Non-pigmented ciliary epithelial cell (primary cell): ENCODE measurements around the gene ARID5B.
"Not testable (repeated sequence)": the region's sequence is repeated elsewhere in the genome, so short reads cannot be mapped to it uniquely, and the experiment has no call there.

Experiments used
- DNase-seq: peaks from one replicate; pipeline ENCODE4 v3.0.0-alpha.2; 2010; ENCODE audit warnings: low read depth

Gene ARID5B

GRCh38 chr10:61965703-61966395 lies 64.3 kb downstream of the ARID5B start:
- DNase-seq = no peak

- no peak for DNase-seq
Observed at GRCh38 chr10:61967298-61967697, 65.8 kb downstream of the ARID5B start.

GRCh38 chr10:61970182-61971002 lies 68.9 kb downstream of the ARID5B start:
- no peak for DNase-seq

- DNase-seq = no peak
Observed at GRCh38 chr10:61971003-61971325, 69.5 kb downstream of the ARID5B start.

- DNase-seq = no peak
Observed at GRCh38 chr10:61973169-61973568, 71.7 kb downstream of the ARID5B start.

- no peak for DNase-seq
Observed at GRCh38 chr10:61973906-61974305, 72.4 kb downstream of the ARID5B start.

GRCh38 chr10:61974601-61975390 lies 73.3 kb downstream of the ARID5B start:
- no peak for DNase-seq

GRCh38 chr10:61975391-61975932 lies 74.0 kb downstream of the ARID5B start:
- peak; percentile 40 for DNase-seq

GRCh38 chr10:61976951-61977721 lies 75.6 kb downstream of the ARID5B start:
- DNase-seq = not testable (repeated sequence)

- no peak for DNase-seq
Observed at GRCh38 chr10:61978965-61979364, 77.5 kb downstream of the ARID5B start.

- no peak for DNase-seq
Observed at GRCh38 chr10:61981460-61981859, 80.0 kb downstream of the ARID5B start.

- no peak for DNase-seq
Observed at GRCh38 chr10:61983255-61983654, 81.8 kb downstream of the ARID5B start.

GRCh38 chr10:61984803-61985418 lies 83.4 kb downstream of the ARID5B start:
- DNase-seq = no peak

GRCh38 chr10:61985715-61986114 lies 84.2 kb downstream of the ARID5B start:
- DNase-seq = no peak

- no peak for DNase-seq
Observed at GRCh38 chr10:61986382-61986781, 84.9 kb downstream of the ARID5B start.

- no peak for DNase-seq
Observed at GRCh38 chr10:61986788-61987492, 85.4 kb downstream of the ARID5B start.

- DNase-seq = no peak
Observed at GRCh38 chr10:61987537-61987936, 86.0 kb downstream of the ARID5B start.

- no peak for DNase-seq
Observed at GRCh38 chr10:61987951-61988379, 86.5 kb downstream of the ARID5B start.

GRCh38 chr10:61989995-61990760 lies 88.7 kb downstream of the ARID5B start:
- no peak for DNase-seq

- no peak for DNase-seq
Observed at GRCh38 chr10:61990761-61991135, 89.2 kb downstream of the ARID5B start.
